HG03159 (cell line): ENCODE data around the gene ABCC12.

Experiments used
- ATAC-seq: cut with Tn5 transposase; IDR thresholded peaks from one replicate; pipeline ENCODE4 v1.9.1; 2021; ENCODE audit warnings: mild to moderate bottlenecking, moderate library complexity; ENCODE audit not compliant: unreplicated experiment

Gene ABCC12

GRCh38 chr16:48133455-48134211, 22.2 kb downstream of the ABCC12 start:
- no peak for ATAC-seq

DNA sequence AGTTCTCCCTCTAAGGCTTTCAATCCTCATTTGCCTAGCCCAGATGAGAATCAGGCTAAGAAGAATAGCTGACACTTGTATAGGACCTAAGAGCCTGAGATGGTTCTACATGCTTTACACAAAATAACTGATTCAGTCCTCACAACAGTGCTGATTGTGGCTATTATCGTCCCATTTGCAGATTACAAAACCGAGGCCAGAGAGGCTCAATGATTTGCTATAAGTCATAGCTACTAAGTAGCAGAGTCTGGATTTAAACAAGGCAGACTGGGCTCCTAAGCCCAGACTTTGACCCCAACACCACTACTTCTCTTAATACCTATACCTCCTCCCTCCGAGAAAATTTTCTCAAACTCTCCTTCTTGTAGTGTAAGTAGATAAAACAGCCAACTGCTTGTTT, 23.1 kb downstream of the ABCC12 start:
- ATAC-seq, result no peak

DNA sequence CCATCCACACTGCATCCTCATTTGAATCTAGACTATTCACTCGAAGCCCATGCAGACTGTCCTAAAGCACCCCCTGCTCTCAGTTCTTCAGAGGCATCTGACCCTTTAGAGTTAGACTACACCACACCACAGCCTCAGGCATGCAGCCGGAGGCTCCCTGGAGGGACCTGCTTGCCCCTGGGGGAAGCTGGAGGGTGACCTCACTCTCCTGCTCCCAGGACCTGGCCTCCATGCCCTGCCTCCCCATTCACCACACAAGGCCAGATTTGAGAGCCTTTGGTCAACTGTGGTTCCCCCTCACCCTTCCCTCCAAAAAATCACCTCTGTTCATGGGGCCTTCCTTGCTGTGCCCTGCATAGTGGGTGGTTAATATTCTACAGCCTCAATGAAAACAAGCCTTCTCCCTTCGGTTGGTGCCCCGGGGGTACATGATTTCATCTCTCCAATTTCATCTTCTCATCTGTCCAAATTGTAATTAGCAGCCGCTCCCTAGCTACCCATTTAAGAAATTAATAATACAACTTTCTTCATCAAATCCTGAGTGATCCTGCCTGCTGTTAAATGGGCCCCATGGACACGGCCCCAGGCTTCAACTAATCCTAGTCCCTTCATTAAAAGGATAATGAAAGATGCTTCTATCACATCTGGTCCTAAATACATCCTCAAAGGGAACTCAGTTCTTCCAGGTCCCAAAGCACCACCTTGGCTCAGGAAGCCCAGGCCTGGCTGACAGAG, 24.4 kb downstream of the ABCC12 start:
- no peak for ATAC-seq

GRCh38 chr16:48129926-48130325, 25.9 kb downstream of the ABCC12 start:
- ATAC-seq, result no peak

DNA sequence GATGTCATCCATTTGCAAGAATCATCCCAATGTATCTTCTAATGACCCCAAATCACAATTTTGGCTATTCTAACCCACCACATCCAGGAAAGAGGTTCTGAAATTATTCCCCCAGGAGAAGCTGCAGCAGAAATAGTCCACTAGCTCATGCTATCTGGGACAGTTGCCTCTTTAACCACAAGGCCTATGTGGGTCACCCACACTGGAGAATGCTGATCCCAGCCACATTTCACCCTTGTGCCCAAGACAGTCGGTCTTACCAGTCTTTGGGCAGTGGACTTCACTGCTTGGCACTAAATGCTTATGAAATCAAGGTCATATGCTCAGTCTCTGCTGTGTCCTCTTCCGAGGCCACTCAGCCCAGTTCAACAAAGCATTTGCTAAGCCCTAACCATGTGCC, 27.0 kb downstream of the ABCC12 start:
- no peak for ATAC-seq

DNA sequence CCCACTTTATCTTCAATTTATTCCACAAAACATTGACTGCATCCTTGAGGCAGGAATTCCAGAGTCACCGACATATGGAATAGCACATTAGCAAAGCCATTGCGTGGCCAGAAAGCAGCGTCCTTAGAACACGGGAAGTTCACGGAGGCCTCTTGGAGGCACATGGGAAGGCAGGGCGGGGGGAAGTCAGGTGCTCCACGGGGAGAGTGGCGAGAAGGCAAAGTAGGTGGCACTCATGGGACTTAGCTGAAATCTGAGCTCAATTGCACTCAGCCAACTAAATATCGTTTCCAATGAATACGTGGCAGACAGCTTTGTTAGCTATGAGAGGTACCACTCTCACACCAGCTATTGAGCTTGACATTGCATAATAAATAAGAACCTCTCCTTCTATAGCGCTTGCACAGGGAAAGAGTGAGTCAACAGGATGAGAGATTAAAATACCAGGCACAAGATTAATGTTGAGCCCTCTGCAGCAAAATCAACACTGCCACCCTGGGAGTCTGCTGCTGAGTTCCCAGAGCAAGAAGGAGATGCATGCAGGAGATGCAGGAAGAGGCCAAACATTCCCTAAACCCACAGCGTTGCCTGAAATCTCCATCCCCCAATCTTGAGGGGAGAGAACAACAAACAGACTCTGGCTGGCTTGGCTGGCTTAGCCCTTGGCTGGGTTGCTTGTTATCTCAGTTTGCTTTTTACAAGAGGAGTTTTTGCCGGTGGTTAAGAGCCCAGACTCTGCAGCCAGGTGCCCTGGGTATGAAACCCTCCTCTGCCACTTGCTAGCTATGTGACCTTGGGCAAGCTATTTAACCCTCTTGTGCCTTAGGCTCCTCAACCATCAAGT, 28.8 kb downstream of the ABCC12 start:
- no peak for ATAC-seq

DNA sequence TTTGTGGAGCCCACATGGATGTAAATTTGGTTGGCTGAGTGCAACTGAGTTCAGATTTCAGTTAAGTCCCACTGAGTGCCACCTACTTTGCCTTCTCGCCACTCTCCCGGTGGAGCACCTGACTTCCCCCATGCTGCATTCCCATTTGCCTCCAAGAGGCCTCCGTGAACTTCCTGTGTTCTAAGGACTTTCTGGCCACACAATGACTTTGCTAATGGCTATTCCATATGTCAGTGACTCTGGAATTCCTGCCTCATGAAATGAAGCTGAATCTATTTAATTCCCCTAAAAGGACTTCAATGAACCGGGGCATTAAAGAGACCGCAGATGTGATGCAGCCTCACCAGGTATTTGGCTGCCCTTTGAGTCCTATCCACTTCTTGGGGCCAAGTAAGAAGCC, 29.9 kb downstream of the ABCC12 start:
- no peak for ATAC-seq

DNA sequence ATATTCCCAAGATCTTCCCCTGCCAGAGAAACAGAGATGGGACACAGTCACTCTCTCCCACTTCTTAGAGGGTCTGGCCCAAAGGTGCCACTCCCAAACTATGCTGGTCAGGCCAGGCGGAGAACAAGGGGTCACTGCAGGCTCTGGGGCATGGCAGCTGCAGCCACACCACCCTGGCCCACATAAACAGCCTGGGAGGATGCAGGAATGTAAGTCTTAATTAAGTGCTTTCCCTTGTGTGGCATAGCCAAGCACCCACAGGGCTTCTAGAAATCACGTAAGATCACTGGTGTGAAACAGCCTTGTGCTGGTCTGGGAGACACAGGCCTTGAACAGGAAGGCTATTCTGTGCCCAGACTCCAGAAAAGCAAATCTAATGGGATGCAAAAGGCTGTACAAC, 31.5 kb downstream of the ABCC12 start:
- ATAC-seq, result no peak

- no peak for ATAC-seq
Measured at GRCh38 chr16:48123104-48123788, 32.5 kb downstream of the ABCC12 start.

DNA sequence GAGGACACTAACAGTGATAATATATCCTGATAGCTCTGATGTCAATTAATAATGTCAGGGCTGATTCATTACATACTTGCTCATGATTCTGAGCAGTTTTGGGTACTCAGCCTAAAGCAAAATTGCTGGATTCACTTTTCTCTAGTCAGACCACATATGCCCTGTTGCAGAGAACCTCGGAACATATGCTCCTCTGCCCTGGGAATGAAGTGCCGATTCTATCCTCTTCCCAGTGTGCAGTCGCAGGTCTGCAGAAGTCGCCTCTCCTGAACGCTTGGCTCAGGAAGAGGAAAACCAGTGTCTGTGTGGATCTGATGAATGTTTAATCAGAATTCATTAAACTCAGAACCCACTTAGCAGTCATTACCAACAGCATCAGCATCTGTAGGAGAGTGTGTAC, 34.5 kb downstream of the ABCC12 start:
- ATAC-seq, result no peak

GRCh38 chr16:48118841-48119240, 37.0 kb downstream of the ABCC12 start:
- no peak for ATAC-seq

DNA sequence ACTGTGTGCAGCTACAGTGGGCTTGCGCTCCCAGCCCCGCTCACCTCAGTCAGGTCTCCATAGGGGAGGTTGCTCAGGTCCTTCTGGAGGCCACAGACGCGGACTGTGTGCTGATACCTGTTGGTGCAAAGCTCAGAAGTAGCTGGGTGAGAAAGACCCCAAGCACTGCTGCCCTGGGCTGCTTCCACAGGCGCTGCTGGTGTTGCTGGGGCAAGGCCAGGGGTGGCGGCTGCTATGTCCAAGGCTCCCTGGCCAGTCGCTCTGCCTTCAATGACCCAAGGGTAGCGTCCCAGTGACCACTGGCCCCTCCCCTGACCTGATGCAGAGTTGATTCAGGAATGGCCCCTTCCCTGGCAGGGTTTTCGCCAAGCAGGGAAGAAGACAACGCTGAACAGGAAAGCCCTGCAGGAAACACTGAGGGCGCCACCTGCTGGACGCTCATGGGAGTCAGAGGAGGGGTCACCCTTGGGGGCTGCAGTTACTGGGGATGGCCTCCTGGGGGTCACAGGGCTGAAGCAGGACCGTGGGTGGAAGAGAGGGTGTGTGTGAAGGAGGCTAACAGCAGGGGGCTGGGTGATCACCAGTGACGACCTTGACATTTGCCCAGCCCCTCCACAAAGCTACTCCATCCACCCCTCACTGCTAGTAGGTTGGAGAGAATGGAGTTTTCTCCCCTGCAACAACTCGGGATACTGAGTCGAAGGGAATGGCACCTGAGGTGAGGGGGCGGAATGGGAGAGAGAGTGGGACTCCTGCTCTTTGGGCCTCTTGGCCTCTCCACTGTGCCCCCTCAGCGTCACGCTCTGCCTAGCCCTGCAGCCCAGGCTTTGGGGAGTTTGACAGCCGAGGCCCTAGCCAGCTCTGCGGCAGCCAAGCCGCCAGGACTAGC, 38.3 kb downstream of the ABCC12 start:
- ATAC-seq, result peak; percentile 76

DNA sequence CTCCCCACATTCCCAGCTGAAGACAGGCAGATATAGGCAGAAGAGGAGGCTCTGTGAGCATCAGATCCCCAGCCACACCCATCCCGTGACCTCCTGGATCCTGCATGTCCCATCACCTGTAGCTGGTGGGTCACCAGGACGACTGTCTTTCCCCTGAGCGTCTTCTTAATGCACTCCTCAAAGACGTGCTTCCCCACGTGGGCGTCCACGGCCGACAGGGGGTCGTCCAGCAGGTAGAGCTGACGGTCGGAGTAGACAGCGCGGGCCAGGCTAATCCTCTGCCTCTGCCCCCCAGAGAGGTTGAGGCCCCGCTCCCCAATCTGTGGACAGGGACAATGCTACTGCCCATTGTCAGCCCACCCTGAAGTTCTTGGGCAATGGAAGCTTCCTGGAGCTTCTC, 40.5 kb downstream of the ABCC12 start:
- no peak for ATAC-seq

- ATAC-seq, result no peak
Measured at GRCh38 chr16:48114410-48114809, 41.4 kb downstream of the ABCC12 start.

DNA sequence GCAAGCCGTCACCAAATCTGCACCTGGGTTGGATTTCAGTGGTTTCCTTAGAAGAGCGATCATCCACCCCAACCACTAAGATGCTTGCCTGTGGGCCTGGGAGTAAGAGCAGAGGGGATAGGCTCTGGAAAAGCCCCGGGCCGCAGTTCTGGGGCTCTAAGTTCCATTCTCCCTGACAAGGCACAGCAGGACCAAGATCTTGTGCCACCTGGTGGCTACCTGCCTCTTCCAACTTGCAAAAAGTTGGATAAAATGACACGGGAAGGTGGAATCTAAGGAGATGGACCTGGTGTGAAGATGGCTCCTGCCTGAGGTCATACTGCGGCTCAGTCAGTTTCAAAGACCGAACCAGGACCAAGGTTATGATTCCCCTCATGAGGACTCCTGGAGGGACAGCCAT, 42.3 kb downstream of the ABCC12 start:
- ATAC-seq, result no peak

DNA sequence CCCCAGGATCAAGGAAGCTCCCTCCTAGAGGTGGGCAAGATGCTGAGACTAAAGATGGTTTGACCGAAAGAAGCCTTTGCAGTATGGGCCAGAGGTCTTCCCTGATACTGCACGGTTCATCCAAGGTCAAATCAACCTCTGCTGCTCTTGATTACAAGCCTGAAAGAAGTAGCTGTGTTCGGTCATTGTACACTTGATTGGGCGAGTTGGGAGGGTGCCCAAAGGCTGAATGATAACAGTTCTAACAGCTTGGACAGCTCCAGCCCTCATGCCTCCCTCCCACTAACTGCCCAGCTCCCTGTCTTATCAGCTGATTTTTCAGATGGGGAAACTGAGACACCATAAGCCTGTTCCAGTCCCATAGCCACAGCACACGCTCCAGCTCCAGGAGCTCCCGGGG, 42.8 kb downstream of the ABCC12 start:
- ATAC-seq, result no peak

DNA sequence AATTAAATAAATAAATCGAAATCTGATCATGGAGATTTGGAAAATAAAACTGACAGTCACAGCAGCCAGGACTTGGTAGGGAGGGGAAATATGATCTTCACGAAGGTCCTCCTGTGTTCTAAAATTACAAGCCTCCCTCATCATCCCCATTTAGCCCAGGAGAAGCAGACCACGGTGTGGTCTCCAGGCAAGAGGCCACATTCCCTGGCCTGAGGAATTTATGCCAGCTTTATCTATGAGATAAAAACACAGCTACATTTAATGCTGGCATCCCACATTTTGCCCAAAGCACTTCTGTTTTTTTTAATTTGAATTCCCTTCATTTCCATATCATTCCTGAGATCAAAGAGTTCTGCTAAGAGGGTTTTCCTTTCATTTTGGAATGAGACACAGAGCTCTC, 43.2 kb downstream of the ABCC12 start:
- ATAC-seq, result no peak

DNA sequence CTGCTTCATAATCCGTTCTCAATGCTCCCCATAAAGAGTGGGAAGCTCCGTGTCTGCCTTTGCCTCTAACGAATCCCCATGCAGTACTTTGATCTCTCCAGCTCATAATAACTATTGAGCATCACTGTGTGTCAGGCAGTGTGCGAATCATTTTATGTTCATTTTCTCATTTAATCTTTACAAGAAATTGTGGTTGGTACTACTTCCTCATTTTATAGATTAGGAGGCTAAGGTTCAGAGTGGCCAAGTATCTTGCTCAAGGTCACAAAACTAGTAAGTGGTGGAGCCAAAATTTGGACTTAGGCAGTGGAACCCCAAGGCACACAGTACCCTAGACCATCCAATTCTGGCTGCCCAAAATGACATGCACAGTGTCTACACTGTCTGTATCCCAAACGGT, 44.8 kb downstream of the ABCC12 start:
- ATAC-seq, result peak; percentile 52

- ATAC-seq, result no peak
Measured at GRCh38 chr16:48110000-48110399, 45.8 kb downstream of the ABCC12 start.

DNA sequence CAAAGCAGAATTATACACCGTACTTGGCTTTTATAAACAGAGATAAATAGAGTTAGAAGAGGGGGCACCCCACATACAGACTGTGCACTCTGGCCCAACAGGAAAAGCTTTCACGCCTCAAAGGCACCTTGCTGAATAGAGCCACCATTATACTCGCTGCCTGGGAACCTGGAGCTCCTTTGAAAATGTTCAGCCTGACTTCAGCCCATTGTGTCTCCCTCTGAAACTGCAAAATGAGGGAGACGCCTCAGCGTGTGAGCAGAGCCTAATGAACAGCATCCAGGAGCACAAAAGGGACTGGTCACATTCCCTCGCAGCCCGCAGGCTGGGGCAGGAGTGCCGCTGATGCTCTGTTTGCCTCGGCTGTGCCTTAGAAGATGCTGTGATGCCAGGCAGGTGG, 46.3 kb downstream of the ABCC12 start:
- ATAC-seq, result no peak
